Activated CD8-positive, alpha-beta memory T cell treated with anti-CD3 and anti-CD28 coated beads, Interleukin-2, amount 50 U/mL, for 1 hour (primary cell): ENCODE results near the gene TADA2B.

Experiments used
- DNase-seq: peaks from one replicate; pipeline ENCODE4 v3.0.0-alpha.2; 2020; ENCODE audit errors: extremely low read depth

Gene TADA2B

DNA sequence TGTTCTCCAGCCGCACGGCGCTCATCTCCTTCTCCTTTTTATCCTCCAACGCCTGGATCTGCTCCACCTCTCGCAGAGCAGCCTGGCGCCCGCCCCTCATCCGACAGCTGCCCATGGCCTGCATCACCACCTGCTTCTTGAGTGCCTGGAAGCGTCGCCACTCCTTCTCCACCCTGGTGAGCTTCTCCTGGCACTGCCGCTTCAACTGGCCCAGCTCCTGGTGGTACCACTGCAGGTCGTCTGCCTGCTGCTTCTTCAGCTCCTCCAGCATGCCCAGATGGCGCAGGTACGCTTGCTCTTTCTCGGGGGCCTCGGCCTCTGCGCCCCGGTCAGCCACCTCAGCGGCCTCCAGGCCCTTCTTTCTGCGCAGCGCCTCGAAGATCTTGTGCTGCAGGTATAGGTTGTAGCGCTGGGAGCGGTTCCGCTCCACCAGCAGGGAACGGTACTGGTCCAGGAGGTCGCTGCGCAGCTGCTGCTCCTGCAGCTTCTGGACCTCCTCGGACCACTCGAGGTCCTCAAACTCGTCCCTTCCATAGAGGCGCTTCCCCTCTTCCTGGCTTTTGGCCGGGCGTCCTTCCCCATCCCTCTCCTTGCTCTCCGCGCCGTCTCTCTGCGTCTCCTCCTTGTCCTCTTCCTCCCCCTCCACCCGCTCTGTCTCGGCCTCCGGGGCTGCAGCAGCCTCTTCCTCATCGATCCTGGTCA is 1.2 kb upstream of the TADA2B start:
- no peak for DNase-seq

DNA sequence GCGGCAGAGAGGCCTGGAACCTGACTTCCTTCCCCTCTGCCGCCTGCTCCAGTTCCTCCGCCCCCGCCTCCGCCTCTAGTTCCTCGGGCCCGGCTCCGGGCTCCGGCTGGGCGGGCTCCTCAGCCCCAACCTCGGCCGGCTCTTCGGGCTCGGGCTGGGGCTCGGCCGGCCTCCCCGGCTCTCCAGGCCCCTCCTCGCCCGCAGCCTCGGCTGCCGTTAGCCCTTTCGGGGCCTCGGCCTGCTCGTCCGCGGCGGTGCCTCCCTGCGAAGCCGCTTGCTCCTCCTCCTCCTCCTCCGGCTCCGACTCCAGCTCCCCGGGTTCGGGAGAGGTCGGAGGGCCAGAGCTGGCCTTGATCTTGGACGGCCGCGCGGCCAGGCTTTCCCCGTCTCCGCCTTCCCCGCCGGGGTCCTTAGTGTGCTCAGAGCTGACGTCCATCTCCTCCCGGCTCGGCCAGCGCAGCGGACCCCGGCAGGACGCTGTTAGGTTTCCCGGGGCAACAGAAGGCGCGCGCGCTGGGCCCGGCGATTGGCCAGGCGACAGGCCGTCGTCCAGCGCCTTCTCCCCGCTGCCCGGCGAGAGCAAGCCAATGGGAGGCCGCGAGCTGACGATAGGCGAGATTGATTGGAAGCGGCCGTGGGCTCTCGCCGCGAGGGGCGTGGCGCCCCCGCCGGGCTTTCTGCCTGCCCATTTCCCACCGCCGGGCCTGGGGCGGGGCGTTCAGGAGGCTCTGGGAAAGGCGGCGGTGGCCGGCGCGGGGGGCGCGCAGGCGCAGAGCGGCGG is 479 bp upstream of the TADA2B start:
- peak; percentile 70 for DNase-seq

DNA sequence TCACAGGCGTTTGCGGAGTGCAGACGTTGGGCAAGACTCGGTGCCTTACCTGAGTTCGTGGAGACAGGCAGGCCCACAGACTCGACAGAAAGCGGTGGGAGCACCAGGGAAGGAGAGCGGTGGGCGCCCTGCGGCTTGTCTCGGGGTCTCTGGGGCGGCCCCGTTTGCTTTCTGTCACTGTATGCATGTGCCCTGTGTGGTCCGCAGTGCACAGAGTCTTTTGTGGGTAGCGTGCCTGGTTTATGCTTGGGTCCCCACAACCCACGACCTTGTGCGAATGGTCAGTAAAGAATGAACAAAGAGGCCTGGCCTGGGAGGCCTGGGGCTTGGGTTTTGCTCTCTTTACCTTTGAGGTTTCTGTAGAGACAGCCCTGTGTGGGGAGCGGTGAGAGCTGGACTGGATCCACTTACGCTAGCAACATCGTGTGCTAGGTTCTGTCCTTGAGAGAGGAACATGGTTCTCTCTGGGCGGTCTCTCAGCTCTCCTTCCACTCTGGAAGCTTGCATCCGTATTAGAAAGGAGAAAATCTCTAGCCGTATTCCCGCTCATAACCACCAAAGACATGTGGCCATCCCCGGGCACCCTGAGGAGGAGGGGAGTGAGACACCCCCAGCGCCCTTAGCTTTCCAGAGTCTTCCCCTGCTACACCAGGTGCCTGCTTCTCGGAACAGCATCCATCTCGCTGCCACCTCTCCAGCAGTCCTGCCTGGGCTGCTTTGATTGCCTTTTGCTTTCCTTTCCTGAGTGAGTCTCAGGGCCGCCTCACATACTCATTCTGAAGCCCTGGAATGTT is 1.2 kb downstream of the TADA2B start:
- DNase-seq, result no peak

DNA sequence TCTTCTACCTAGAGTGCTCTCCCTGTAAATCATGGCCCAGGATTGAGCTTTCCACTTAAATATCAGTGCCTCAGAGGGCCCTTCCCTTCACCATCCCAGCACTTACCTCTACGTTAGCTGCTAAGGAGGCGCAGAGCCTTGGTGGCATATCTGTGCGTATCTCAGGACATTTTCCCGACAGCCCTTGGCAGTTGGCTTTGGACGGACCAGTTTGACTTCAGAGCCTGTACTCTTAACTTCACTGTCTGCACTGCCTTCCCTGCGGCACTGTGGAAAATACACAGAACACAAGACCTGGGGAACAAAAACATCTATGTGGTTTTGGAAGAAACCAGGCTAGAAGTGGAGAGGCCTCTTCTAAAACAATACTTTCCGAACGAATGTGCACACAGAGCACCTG is 2.4 kb downstream of the TADA2B start:
- no peak for DNase-seq

DNA sequence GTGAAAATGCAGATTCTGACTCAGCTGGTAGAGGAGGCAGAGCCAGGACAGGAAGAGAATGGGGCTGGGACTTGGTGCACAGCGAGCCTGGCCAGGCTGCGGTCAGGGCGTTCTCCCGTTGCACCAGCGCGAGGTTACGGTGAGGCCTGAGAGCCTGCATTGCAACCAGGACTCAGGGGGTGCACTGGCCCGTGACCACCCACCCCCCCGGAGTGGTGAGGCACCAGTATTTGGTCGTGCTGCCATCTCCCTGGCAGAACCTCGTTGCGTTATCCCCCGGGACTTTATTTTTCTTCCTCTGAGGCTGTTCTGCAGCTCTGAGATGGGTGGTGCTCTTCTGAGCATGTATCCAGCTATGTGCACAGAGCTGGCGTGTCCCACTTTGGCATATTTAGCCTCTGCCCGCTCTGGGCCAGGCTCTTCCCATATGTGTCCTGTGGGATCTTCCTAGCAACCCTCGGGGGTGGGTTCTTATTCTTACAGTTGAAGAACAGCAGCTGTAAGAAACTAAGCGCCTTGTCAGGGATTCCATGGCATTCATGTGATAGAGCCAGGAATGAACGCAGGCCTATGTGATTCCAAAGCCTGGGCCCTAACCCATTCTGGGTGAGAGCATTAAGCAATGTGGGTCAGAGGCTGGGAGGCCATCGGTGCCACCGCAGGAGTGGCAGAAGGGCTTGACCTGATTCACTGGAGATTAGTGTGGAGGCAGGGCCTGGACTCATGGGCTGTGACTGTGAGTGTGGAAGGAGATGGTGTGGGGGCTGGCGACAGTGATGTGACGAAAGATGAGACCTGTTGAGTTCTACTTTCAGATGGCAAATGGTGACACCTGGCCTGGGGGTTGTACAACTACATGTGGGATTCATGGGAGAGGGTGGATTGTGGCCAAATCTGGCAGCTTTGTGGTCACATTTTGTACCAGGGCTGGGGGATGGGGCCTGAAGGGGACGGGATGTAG is 3.1 kb downstream of the TADA2B start:
- no peak for DNase-seq

DNA sequence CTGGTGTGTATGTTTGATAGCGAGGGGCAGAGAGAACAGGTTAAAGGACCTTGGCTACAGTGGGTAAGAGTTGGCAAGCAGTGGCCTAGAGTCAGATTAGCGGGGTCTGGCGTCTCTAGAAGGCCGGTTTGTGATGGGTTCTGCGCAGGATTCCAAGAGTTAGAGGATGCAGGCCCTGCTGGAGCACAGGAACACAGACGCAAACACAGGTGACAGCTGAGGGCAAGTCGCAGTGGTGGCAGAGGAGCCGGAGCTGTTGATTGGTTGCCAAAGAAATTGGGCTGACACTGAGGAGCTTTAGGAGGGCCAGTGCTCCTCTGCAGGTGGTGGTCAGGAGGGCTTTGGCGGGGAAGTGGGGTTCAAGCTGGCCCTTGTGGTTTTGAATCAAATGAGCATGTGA is 3.8 kb downstream of the TADA2B start:
- no peak for DNase-seq

DNA sequence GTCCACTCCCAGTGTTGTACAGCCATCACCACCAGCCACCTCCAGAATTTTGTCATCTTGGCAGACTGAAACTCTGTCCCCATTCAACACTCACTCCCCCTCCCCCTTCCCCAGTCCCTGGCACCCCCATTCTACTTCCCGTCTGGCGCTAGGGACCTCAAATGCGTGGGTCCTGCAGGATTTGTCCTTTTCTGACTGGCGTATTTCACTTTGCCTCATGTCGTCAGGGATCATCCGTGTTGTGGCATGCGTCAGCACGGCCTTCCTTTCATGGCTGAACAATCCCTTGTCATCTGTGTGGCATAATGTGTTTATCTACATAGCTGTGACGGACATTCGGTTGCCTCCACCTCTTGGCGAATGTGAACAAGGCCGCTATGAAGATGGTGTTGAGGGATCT is 5.5 kb downstream of the TADA2B start:
- DNase-seq, result no peak

DNA sequence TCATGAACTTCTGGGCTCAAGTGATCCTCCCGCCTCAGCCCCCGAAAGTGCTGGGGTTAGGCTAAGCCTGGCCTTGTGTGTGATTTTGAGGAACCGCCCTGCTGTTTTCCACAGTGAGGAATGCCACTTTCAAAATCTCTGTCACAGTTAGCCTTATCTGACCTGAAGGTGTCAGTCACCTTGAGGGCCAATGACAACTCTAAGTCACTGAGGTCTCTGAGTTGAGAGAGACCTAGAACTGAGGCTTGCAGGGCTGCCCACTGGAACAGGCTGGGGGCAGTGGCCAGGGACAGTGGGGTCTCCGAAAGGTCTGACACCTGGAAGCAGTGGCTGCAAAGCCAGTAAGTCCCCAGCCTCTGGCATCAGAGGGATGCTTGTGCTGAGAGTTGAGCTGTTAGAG is 6.1 kb downstream of the TADA2B start:
- DNase-seq, result no peak

DNA sequence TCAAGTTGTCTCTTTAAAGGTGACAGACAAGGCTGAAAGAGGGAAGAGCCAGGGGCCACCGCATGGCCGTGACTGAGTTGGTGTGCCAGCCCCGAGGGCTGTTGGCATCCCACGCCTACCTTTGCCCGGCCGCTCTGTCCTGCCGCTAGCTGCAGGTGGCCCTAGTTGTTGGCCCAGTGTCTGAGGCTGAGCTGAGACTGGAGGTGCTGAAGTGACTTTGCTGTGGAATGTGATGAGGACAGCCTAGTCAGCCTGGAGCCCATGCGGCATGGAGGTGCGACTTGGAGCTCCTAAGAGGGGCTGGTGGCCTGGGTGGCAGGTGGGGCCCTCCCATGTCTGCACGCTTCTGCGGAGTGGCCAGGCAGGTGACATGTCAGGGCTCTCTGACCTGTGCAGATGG is 6.6 kb downstream of the TADA2B start:
- no peak for DNase-seq

DNA sequence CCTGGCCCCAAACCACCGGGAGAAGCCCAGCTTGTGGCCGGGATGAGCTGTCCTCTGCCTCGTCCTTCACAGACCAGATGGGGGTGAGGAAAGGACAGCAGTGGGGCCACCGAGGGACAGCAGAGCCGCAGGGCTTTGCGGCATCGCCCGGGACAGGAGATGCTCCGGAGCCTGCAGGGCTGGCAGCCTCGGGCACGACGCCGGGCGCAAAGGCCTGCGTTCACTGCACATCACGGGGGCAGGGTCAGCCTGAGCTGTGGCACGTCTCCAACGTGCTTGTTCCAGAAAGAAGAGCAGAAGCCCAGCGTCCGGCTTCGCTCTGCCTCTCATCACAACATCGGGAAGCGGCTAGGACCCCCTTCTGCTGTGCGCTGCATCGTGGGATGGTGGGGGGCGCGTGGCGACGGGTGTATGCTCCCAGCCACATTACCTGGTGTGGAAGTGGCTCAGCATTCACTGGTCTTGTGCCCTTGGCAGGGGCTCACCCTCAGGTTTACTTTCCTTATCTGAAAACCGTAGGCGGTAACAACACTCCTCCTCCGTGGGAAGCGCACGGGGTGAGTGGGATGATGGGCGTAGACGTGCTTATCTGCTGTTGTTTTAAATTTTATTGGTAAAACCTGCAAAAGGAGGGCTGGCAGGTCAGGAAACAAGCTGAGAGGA is 7.4 kb downstream of the TADA2B start:
- no peak for DNase-seq

DNA sequence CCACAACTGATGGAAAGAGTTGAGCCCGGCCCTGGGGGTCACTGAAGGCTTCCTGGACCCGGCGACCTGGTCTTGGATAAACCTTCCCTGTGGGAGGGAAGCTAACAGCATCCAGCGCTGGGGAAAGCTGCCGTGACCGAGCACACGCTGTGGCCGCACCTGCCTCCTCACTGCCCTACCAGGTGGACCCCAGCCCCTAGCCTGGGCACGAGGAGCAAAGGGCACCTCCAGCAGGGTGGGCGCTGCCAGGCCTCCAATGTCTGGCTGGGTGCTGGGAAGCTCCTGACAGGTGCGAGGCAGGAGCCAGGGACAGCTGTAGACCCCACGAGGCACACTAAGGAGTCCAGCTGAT is 7.9 kb downstream of the TADA2B start:
- no peak for DNase-seq

DNA sequence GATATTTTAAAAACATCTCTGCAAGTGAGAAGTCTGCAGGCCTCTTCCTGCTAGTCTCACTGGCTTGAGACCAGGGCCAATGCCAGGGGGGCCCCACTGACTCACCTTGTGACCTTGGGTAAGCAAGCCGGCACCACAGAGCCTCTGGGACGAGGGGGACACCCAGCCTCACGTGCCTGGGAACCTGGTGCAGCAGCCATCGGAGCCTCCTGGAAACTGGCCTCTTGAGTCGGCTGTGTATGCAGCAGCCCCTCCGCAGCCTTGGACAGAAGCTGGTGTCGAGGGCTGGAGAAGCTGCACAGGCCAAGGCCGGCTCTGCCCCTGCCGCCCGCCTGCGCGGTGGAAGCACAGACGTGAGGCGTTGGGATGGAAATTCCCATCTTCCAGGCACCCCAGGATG is 8.7 kb downstream of the TADA2B start:
- no peak for DNase-seq

DNA sequence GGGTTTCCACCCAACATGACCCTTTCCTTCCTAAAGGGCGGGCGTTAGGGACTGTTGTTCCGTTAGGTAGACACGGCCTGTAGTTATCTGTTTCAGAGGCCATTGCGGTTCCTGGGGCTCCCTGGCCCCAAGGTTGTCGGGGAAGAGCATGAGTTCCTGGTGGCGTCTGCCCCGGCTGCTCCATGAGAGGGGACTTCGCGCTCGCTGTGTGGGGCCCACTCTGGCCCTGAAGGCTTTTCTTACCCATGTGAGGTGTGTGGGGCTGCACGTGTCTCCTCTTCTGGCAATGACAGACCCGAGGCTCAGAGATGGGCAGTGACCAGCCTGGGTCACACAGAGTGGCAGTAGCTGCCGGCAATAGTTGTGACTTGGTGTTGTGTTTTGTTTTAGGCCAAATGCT is 9.1 kb downstream of the TADA2B start:
- DNase-seq, result no peak

DNA sequence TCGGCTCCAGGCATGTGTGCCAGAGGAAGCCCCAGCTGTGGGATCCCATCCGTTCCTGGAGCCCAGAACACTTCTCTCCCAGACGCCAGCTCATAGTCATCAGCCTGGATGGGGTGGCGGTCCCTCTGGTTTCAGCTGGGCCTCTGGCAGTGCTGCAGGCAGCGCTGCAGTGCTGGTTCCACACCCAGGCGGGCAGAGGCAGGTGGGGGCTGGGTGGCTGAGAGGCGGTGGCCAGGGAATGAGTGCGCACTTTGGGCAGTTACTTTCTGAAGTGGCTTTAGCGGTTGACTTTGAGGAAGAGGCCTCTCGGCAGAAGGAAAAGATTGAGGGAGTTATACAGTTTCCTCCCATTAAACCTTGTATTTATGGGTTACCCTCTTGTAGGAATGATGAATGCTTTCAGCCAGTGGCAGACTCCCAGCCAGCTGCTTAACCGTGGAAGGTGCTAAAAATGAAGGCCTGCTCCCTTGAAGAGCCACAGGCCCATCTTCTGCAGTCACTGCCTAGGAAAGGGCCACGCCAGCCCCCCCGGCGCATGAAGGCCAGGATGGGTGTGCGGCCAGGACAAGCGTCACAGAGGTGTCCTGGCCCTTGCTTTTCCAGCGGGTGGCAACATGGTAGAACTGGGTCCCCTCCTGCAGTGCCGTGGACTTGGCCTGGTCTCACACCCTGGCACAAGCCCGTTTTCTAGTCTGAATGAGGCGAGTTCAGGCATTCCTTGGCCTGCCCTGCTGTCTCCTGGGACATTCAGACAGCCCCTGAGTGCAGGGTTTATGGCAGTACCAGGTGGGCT is 9.9 kb downstream of the TADA2B start:
- no peak for DNase-seq

DNA sequence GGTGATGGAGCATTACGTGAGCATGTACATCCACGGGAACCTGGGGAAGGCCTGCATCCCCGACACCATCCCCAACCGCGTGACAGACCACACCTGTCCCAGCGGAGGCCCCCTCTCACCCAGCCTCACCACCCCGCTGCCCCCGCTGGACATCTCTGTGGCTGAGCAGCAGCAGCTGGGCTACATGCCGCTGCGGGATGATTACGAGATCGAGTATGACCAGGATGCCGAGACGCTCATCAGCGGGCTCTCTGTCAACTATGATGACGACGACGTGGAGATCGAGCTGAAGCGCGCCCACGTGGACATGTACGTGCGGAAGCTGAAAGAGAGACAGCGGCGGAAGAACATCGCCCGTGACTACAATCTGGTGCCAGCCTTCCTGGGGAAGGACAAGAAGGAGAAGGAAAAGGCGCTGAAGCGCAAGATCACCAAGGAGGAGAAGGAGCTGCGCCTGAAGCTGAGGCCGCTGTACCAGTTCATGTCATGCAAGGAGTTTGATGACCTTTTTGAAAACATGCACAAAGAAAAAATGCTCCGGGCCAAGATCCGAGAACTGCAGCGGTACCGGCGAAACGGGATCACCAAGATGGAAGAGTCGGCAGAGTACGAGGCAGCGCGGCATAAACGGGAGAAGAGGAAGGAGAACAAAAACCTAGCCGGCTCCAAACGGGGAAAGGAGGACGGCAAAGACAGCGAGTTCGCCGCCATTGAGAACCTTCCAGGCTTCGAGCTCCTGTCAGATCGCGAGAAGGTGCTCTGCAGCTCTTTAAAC is 11.1 kb downstream of the TADA2B start:
- DNase-seq, result no peak

DNA sequence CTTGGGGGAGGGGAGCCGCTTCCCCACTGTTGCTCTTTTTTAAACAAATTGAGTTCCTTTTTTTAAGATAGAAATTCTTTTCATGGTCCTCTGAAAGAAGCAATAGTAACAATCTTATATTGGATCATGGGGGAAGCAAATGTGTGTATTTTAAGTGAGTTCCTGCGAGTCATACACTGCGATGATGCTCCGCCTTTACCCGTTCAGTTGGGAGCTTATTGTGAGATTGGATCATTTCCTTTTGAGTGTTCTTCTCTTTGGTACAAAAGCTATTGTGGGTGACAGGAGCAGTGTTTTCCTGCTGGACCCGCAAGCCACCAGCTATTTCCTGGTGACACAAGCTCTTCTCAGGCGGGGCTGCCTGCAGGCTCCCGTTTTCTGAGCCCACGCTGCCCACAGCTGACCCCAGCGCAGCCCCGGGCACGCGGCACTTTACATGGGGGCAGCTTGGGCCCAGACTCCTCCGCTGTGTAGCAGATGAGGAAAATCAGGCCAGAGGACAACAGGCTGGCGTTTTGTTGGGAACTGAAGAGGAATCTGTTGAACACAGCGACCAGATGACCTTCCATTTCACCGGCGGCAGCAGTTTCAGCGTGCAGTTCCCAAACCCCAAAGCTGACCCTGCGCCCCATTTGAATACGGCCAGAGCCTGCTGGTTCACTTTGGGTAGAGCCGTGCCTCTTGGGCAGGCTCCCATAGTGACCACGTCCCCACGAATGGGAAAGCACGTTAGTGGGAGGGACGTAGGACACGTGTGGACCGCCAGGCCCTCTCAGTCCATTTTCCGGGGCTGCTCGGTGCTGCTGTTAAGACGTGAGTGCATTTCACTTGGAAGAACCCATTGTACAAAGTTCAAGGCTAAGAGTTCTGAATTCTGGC is 12.2 kb downstream of the TADA2B start:
- no peak for DNase-seq

DNA sequence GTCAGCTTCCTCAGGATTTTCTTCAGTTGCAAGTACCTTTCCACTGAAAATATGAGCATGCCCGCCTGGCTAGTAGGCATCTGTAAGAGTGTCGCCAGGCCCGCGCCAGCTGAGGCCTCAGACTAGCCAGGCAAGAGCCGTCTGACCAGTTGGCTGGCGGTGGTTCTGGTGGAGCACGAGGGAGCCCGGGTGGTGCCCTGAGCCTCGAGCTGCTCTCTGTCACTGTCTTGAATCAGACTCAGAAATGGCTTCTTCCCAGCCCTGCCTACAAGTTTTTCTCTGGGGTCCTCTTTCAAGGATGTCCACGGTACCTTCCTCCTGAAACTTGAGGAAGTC is 12.8 kb downstream of the TADA2B start:
- no peak for DNase-seq

DNA sequence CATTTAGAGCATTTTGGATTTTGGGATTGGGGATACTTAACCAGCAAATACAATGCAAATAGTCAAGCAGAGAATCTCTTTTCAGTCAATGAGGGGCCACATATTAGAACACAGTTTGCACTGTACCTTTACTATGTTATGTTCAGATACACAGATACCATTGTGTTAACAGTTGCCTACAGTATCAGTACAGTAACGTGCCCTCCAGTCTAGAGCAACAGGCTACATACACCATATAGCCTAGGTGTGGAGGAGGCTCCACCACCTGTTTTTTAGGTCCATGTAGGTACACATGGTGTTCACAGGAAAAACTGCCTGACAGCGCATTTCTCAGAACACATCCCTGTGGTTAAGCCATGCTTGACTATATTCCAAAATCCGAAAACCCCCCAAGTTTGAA is 15.6 kb downstream of the TADA2B start:
- no peak for DNase-seq

DNA sequence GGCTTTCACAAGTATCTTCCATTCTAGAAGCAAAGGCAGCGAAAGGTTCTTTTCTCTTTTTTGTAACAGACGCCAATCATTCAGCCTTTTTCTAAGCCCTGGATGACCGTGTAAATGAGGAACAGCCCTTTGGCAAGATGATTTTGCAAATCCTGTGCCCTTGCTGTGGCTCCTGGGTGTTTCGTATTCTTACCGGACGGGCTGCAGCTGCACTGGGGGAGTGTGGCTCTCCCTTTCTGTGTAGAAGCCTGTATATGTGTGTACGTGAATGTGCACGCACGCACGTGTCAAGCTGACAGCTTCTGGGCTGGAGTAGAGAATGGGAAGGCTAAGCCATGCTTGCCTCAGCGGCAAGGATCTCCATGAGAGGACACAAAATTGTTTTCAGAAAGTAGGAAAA is 16.5 kb downstream of the TADA2B start:
- no peak for DNase-seq
